Choroid plexus epithelial cell (primary cell): Measurements from ENCODE around the gene ANTXR1.

ENCODE experiments used
- DNase-seq: peaks from one replicate; pipeline ENCODE4 v3.0.0-alpha.2; 2010; ENCODE audit warnings: low read depth
- H3K4me3 ChIP-seq: 2 replicates; pipeline ENCODE4 v1.5.1; 2011; ENCODE audit warnings: low read depth, mild to moderate bottlenecking, control low read depth, low read length, moderate library complexity
- CTCF ChIP-seq: conservative IDR thresholded peaks from 2 replicates; pipeline ENCODE4 v1.5.1; 2011; ENCODE audit warnings: low read depth, mild to moderate bottlenecking, control low read depth, inconsistent platforms, low read length, moderate library complexity

ANTXR1 gene

GRCh38 chr2:69125816-69126215 lies 112.8 kb downstream of the ANTXR1 start:
- no peak for DNase-seq
- H3K4me3 ChIP-seq, result no peak overlapping the region
- no peak for TF ChIP-seq CTCF

GRCh38 chr2:69126341-69126740 lies 113.4 kb downstream of the ANTXR1 start:
- no peak for DNase-seq
- no peak overlapping the region for H3K4me3 ChIP-seq
- no peak for TF ChIP-seq CTCF

- TF ChIP-seq CTCF, result no peak
- H3K4me3 ChIP-seq, result no peak overlapping the region
- DNase-seq, result no peak
These were observed 118.5 kb downstream of the ANTXR1 start for GRCh38 chr2:69131452-69131851.

GRCh38 chr2:69131983-69132675 lies 119.2 kb downstream of the ANTXR1 start:
- H3K4me3 ChIP-seq, result no peak overlapping the region
- no peak for DNase-seq
- no peak for TF ChIP-seq CTCF

GRCh38 chr2:69132960-69133590 lies 120.1 kb downstream of the ANTXR1 start:
- H3K4me3 ChIP-seq, result no peak overlapping the region
- no peak for DNase-seq
- no peak for TF ChIP-seq CTCF

- no peak for DNase-seq
- H3K4me3 ChIP-seq, result no peak overlapping the region
These were observed 120.9 kb downstream of the ANTXR1 start for GRCh38 chr2:69133898-69134297.

More at GRCh38 chr2:69133898-69134297, 120.9 kb downstream of the ANTXR1 start:
- TF ChIP-seq CTCF, result no peak
